IPS-18c (cell line): ENCODE measurements around the gene TRAPPC3.
A peak's percentile ranks its signal among the peaks of the same experiment; 100 is the strongest.

Experiments
- H3K4me3 ChIP-seq: 2 replicates; pipeline ENCODE4 v1.7.0; 2013; ENCODE audit warnings: low read depth, mild to moderate bottlenecking, low read length, moderate library complexity; ENCODE audit not compliant: insufficient read depth
- H3K9me3 ChIP-seq: one replicate; pipeline ENCODE4 v1.6.1; 2013; ENCODE audit warnings: mild to moderate bottlenecking, low read length, moderate library complexity; ENCODE audit not compliant: control insufficient read depth, insufficient read depth

TRAPPC3 gene

DNA sequence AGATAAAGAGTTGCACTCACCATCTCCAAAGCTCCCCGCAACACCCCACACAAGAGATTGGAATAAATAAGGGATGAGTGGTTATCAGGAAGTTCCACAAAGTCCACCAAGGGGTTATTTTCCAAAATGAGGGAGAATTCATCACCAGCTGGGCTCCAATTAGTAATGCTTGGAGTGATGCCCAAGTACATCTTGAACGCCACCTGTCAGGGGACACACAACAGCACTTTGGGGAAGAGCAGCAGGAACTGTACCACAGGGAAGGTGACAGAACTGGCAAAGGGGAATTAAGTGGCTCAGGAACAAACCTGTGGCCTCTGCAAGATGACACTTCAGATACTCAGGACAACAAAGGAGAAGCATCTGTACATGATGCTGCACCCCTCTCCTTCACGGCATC lies 11.5 kb downstream of the TRAPPC3 start:
- Histone ChIP-seq H3K4me3 (no peak overlapping the region), H3K9me3 (no peaks in the 10 kb centered on the region)

DNA sequence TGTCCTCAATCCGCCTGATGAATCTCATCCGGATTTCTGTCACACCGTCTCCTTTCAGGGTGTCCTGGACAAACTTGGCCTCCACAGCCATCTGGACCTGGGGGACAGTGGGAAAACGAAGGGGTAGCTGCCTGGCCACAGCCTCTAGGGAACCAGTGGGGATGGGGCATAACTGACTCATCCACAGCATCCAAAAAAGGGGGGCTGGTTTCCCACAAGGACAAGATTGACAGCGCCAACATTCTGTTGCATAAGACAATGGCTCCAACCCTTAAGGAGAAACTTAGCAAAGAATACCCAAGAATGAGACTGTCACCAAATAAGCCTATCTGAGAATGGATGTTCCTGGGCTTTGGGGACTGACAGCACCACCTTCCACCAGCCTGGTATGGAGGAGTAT lies 12.1 kb downstream of the TRAPPC3 start:
- H3K4me3 ChIP-seq: no peak overlapping the region

DNA sequence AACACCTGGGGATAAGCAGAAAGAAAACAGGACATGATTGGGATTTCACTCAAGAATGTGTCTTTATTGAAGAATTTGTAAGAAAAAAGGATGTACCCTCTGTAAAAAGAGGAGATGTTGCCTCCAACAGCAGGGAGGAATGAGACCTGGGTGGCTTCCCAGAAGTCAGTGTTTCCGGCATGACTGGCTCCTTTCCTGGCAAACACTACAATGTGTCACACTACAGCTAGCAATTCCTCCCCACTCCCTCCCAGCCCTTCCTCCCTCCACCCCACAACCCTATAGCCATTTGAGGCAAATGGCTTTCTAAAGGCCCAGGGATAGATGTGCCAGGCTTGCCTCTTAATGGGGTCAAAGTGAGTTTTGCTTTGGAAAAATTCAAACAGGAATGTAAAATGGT lies 12.8 kb downstream of the TRAPPC3 start:
- Histone ChIP-seq H3K4me3 (no peak overlapping the region), H3K9me3 (no peaks in the 10 kb centered on the region)

More for the DNA sequence above, 12.1 kb downstream of the TRAPPC3 start:
- H3K9me3 ChIP-seq: no peaks in the 10 kb centered on the region

DNA sequence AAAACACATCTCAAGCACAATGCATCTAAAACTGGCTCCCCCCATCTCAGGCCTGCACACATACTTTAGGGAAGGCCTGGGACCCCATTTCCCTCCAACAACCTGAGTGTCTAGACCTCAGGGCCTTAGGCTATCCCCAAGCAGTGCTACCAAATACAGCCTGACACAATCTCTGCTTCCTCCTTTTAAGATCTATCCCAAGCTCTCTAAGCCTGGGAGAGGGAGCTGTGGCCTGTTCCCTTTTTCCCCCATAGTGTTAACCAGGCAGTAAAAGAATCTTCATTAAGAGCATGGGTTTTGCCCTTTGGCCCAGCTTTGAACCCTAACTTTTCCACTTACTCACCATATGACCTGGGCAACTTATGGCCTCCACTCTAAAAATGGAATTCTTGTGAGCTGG lies 13.5 kb downstream of the TRAPPC3 start:
- Histone ChIP-seq H3K4me3 (no peak overlapping the region), H3K9me3 (no peaks in the 10 kb centered on the region)

DNA sequence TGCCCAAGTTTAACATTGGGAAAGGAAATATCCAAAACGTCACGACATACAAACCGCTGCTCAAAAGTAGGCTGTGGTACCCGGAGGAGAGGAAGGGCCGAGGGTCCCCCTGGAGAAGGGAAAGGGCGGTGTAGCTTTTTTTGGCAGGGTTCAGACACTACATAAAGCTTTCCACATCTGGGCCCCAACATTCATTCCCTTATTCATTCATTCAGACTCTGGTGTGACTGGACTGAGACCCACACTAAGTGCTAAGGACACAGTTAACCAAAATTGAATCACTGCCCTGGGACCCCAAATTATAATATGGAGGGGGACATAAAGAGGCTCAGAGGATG lies 14.0 kb downstream of the TRAPPC3 start:
- Histone ChIP-seq H3K9me3 (no peaks in the 10 kb centered on the region), H3K4me3 (no peak overlapping the region)

DNA sequence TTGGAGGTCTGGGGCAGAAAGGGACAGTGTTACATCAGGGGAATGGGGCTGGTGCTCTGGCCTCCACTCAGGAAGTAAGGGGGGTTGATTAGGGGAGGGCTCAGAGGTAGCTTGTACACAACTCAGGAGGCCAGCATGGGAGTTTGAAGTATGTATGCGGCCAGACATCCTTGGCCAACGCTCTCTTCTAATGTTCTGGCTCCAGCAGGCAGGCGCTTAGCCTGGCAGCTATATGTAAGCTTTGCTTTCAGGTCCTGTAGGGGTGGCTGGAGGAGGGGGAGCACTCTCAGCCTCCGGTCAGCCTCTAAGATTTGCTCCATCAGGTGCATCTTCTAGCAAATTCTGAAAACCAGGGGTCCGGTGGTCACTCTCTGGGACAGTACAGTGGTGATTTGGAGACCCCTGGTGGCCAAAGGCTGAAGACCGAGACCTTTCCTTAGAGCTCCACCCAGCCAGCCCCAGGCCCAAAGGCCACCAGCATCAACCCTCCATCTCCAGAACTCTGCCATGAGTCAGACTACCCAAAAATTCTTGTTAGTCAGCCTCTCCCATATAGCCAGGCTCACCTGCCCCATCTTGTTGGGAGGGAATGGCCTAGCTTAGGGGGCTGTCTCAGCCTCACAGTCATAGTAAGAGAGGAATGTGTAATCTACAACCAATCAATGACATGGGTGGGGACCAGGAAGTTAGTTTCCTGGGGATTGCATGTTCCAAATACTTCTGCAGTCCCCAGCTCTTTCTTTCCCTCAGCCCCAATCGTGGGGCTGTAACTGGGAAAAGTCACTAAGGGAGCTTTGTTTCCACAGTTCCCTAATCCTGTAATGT lies 14.6 kb downstream of the TRAPPC3 start:
- no peak overlapping the region for H3K4me3 ChIP-seq

DNA sequence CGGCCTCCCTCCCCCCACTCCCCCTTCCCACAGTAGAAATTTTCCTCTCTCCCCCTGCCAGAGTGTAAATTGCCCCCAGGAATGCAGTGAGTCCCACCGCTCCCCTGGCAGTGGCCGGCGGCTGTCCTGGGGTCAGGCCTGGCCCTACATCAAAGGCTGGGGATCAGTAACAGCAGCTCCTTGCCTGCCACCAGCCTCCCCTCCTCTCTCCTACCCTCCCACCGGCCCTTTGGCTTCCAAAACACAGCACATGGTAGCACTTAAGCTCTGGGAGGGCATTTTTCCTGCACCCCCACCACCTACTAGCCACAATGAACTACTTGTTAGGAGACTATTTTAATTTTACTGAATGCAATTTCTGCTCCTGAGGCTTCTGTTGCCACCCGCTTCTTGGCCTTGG lies 15.3 kb downstream of the TRAPPC3 start:
- Histone ChIP-seq H3K9me3 (no peaks in the 10 kb centered on the region), H3K4me3 (no peak overlapping the region)

More for the DNA sequence above, 14.6 kb downstream of the TRAPPC3 start:
- no peaks in the 10 kb centered on the region for H3K9me3 ChIP-seq

DNA sequence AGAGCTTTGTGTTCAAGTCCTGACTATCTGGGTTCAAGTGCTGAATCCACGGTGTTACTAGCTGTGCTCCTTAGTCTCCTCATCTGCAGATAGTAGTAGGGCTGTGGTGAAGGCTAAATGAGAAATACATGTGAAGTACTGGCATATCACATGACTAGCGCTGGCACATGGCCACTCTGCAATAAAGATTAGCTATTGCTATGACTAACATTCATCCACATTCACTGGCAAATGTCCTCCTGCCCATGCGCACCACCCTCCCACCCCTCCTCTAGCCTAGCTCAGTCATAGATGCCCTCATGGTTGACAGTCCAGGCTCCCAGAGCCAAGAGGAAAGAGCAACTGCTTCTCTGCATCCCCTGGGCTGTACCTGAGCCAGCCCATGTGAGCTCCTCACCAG lies 15.8 kb downstream of the TRAPPC3 start:
- H3K9me3 ChIP-seq: no peaks in the 10 kb centered on the region
- no peak overlapping the region for H3K4me3 ChIP-seq

DNA sequence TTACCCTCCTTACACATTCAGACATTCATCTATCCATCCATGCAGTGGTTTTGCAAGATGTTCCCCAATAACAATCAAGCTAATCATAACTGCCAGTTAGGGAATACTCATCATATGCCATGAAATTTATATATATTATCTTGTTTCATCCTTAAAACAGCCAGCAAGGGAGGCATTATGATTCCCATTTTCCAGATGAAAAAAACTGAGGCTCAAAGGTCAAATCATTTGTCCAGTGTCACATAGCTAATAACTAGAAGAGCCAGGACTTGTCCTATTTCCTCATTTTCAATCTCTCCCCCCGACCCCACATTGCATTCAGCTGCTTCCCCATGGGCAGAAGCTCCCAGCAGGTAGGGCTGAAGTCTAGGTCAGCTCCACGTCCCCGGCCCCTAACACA lies 17.3 kb downstream of the TRAPPC3 start:
- no peaks in the 10 kb centered on the region for H3K9me3 ChIP-seq
- H3K4me3 ChIP-seq: no peak overlapping the region

DNA sequence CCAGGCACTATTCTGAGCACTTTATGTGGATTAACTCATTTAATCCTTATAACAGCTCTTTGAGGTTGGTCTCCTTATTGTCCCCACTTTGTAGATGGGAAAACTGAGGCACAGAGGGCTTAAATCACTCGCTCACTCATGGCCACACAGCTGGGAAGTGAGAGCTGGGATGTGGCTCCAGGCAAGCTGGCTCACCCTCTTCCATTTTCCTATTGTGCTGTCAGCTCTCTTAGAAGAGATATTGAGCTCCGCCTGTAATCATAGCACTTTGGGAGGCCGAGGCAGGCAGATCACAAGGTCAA lies 20.4 kb downstream of the TRAPPC3 start:
- H3K9me3 ChIP-seq: no peaks in the 10 kb centered on the region
- H3K4me3 ChIP-seq: no peak overlapping the region

DNA sequence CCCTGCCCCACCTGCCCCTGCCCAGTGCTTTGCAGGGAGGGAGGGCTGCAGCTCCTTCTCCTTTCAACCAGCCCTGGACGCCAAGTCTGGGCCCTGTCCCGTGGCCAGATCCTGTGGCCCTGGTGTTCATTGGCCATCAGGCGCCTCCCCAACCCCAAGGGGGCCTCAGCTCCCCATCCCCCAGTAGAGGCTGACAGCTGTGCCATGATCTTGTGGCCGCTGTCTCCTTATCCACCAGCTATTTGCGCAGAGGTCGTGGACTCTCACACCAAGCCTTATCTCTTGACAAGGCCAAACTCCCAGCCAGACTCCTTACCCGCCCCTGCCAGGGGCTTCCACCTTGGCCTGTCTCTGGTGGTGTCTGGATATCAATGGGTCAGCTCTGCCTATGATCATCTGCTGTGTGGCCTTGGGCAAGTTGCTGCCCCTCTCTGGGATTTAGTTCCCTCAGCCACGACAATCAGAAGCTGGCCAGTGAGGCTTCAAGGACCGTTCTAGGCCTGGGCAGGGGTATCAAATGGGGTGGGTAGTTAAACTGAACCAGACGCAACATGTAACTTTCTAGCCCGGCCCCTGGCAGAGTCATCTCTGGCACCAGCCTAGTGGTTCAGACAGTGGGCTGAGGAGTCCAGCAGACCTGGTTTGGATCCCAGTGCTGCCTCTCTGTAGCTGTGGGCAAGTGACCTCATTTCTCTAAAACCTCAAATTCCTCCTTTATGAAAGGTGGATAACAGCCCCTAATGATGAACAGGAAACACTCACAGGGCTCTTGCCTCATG lies 21.0 kb downstream of the TRAPPC3 start:
- H3K4me3 ChIP-seq: no peak overlapping the region
- no peaks in the 10 kb centered on the region for H3K9me3 ChIP-seq

DNA sequence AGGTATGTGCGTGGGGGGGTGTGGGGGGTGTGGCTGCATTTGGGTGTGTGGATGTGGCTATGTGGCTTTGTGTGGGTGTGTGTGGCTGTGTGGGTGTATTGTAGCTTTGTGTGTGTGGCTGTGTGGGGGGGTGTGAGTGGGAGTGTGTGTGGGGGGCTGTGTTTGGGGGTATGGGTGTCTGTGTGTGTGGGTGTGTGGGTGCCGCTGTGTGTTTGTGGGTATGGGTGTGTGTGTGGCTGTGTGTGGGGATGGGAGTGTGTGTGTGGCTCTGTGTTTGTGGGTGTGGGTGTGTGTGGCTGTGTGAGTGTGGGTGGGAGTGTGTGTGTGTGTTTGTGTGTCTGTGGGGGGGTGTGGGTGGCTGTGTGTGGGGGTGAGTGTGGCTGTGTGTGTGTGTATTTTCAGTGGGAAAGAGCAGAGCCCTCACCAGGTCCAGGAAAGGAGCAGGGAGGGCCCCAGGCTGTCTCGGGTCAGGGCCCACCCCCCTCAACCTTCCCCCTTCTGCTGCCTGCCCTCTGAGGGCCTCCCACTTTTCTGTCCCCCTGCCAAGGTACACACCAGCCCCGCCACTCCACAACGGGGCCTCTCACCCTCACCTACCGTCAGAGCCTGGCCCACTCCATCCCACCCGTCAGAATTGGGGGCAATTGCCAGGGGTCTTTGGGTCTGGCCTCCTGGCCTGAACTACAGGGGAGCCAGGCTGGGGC lies 22.3 kb downstream of the TRAPPC3 start:
- H3K9me3 ChIP-seq: no peaks in the 10 kb centered on the region
- no peak overlapping the region for H3K4me3 ChIP-seq

DNA sequence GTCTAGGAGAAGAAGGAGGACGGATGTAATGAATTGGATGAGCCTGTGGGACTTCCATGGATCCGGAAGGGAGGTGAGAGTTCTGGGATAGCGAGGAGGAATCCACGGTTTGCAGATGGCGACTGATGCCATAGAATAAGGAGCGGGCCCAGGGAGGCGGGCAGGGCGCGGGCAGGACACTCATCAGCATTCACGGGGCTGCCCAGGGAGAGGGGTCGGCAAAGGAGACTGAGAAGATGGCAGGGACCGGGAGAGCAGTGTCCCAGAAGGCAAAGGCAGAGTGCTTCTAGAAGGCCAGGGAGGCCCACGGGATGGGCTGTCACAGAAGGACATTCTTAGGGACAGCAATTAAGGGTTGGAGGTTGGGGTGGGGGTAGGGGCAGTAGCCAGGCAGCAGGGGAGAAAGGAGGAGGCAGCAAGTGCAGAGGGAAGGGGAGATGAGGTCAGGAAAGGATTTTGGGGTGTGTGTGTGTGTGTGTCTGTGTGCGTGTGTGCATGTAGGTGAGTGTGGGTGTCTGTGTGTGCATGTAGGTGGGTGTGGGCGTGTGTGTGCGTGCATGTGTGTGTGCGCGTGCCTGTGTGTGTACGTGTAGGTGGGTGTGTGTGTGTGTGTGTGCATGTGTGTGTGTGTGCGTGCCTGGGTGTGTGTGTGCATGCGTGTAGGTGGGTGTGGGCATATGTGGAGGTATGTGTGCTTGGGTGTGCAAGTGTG lies 23.1 kb downstream of the TRAPPC3 start:
- H3K4me3 ChIP-seq: no peak overlapping the region
- H3K9me3 ChIP-seq: no peaks in the 10 kb centered on the region

DNA sequence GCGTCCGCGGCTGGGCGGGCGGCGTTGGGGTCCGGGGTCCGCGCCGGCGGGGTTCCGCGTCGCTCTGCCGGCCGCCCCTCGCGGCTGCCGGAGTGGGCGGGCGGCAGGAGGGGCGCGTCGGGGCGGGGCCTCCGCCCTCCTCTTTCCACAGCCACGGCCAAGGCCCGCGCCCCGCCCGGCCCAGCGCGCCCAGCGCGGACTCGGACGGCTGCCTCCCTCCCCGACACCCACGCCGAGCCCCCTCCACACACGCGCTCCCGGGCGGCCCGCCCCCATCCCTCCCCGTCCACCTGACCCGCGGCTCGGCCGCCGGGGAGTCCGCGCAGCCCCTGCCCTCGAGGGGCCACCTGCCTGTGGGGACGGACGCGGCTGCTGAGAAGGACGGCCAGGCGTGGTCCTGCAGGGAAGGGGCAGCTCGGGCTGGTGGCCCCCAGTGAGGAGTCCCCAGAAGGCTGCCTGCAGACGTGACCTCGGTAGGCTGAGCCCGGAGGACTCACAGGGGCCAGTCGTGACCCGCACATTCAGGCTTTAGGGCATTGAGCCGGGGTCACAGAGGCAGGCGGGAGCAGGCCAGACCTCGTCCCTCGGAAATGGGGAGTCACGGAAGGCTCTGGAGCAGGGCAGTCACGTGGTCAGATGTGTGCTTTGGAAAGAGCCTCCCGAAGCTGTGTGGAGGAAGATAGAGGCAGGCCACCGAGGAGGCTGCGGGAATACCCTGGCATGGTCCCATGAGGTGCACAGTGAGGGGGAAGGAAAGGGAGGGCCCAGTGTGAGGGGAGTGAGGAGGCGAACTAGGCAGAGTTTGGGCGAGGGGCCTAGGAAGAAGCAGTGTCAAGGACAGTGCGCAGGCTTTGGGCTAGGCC lies 23.9 kb downstream of the TRAPPC3 start, which contains the start of gene COL8A2:
TSS of gene COL8A2 (minus strand) at position 94 of the 863 bp plus-strand sequence. CDS start 24,980 bp downstream, outside the sequence.
- H3K4me3 ChIP-seq: peak within 1 kb of the TSS; percentile 24; the same call in 1 of the 2 replicates
- no peaks in the 10 kb centered on the region for H3K9me3 ChIP-seq

DNA sequence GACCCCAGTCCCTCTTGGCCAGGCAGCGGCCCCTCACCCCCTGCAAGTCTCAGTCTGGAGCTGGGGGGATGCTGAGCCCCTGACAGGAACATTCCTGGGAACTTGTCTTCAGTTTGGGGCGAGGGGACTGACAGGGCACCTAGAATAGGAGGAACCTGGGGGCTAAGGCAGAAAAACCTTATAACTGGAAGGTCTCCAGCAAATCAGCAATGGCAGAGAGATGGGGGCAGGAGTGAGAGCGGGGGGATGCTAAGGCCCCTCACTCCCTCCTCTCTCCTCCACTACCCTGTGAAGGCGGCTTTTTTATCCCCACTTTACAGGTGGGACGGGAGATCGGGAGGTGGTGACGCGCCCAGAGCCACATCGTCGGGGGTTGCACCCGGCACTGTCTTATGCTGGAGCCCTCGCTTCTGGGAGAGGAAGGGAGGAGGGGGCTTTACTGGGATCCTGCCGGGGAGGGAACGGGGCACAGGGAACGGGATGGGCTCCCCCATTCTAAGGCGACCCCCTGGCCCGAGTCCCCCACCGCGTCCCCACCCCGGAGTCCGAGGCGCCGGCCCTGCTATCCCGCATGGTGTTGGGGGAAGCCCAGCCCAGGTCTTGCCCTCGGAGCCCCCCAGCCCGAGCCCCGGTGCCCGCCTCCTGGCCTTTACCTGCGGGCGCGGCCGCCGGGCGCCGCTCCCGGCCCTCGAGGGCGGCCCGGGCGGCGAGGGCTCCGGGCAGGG lies 24.7 kb downstream of the TRAPPC3 start:
- Histone ChIP-seq H3K4me3 (peak overlapping the region; percentile 24; the same call in 1 of the 2 replicates), H3K9me3 (no peaks in the 10 kb centered on the region)

DNA sequence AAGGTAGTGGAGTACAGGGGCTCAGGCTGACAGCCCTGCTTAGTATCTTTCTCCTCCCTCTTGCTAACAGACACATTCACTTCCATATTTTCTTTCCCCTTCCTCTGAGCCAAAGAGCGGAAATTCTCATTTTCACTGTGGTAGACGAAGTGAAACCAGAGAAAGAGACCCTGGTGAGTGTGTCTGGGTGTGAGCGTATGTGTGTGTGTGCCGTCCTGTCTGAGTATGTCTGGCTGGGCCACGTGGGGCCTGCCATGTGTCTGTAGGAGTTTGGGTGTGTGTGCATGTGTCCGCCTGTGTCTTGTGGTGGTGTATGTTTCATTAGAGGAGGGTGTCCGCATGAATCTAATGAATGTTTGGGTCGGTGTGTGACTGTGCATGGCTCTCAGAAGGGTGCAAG lies 25.9 kb downstream of the TRAPPC3 start:
- H3K4me3 ChIP-seq: no peak overlapping the region
- H3K9me3 ChIP-seq: no peaks in the 10 kb centered on the region
